MCF 10A (cell line): Measurements from ENCODE around the gene MPRIP. TPM values are rescaled to one million over a fixed set of nuclear protein-coding genes. Genes with fewer than 3 reads are reported as not detected.

Experiments used
- BruUV-seq: library from RNA; stranded (reverse); fragments of 400-500 nt; replicated peaks from 2 replicates; lab custom pipeline; 2021; lab: Mats Ljungman, UMichigan
- CTCF ChIA-PET: fragments of 300-600 bp; sonication (Branson Sonifier 250); formaldehyde crosslinking; extraction: SDS; loops from one replicate; lab custom pipeline; 2021; ENCODE audit warnings: antibody characterized with exemption, inconsistent platforms; lab: Yijun Ruan, JAX
- POLR2A ChIA-PET: fragments of 300-600, 350-650 bp; sonication (Branson Sonifier 250); formaldehyde crosslinking; extraction: SDS; loops from one replicate; lab custom pipeline; 2020; ENCODE audit warnings: antibody characterized with exemption, inconsistent platforms; lab: Yijun Ruan, JAX
- DNase-seq: peaks from one replicate; pipeline ENCODE4 v3.0.0-alpha.2; 2018; ENCODE audit not compliant: unreplicated experiment
- H3K27ac Mint-ChIP-seq: one replicate; pipeline ENCODE4 v1.8.0; 2022; ENCODE audit warnings: mild to moderate bottlenecking, low read depth, mixed read lengths; ENCODE audit not compliant: unreplicated experiment
- H3K27me3 Mint-ChIP-seq: one replicate; pipeline ENCODE4 v1.8.0; 2022; ENCODE audit warnings: mixed read lengths; ENCODE audit not compliant: insufficient read depth, unreplicated experiment
- H3K36me3 Mint-ChIP-seq: one replicate; pipeline ENCODE4 v1.8.0; 2022; ENCODE audit warnings: mild to moderate bottlenecking, moderate library complexity, mixed read lengths; ENCODE audit not compliant: insufficient read depth, unreplicated experiment
- H3K4me1 Mint-ChIP-seq: one replicate; pipeline ENCODE4 v1.8.0; 2022; ENCODE audit warnings: mixed read lengths; ENCODE audit not compliant: insufficient read depth, unreplicated experiment
- H3K4me3 Mint-ChIP-seq: one replicate; pipeline ENCODE4 v1.8.0; 2022; ENCODE audit warnings: mild to moderate bottlenecking, moderate library complexity, mixed read lengths; ENCODE audit not compliant: unreplicated experiment
- H3K9me3 Mint-ChIP-seq: one replicate; pipeline ENCODE4 v1.8.0; 2022; ENCODE audit warnings: mixed read lengths; ENCODE audit not compliant: unreplicated experiment
- CTCF ChIP-seq: fragments of 200-600 bp; IDR thresholded peaks from one replicate; pipeline ENCODE4 v1.8.0; 2022; ENCODE audit warnings: antibody characterized with exemption, mild to moderate bottlenecking; ENCODE audit not compliant: unreplicated experiment
- intact Hi-C: fragments of 100-400 bp; cut with micrococcal nuclease; formaldehyde crosslinking; loops from 2 replicates; pipeline ENCODE4 v1.14.1; 2022
- total RNA-seq: library from RNA; stranded (reverse); gene quantifications from 2 replicates; pipeline ENCODE4 v1.2.3, GENCODE V29; 2022

Gene MPRIP
- total RNA-seq, 1 experiment from 2014 or later: 230 TPM

DNA sequence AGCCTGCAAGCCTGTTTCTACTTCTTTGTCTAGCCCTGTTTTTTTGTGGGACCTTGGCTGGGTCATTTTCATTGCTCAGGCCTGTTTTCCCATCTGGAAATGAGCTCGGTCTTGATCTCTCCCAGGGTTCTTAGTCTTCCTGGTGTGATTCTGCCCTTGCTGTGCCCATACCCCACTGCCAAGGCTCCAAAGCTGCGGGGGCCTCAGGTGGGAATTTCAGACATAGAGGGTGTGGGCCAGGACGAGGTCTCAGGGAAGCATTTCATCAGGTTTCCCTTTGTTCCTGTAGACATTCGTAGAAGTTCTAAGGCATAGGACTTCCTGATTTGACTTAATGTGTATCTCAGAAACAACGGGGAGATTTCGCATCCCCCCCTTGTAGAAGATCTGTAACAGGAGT lies 5.8 kb downstream of the MPRIP start:
- no peak for DNase-seq
- peaks cover 52% of the 10 kb centered on the region for H3K4me1 Mint-ChIP-seq
- no peaks in the 10 kb centered on the region for H3K27me3 Mint-ChIP-seq
- H3K36me3 Mint-ChIP-seq: peaks cover 4% of the 10 kb centered on the region
- POLR2A ChIA-PET: no interaction called here
- H3K4me3 Mint-ChIP-seq: no peak overlapping the region
- intact Hi-C loops: no loop called here
- no peaks in the 10 kb centered on the region for H3K9me3 Mint-ChIP-seq
- CTCF ChIA-PET: interaction anchor here (0.6 kb wide), 1 partner anchor 670 kb away, joined by 4 read pairs; no protein-coding TSS in a partner anchor
- BruUV-seq: no TSS peak
- H3K27ac Mint-ChIP-seq: no peak overlapping the region
- no peak for TF ChIP-seq CTCF

- peaks cover 4% of the 10 kb centered on the region for H3K36me3 Mint-ChIP-seq
- peaks cover 40% of the 10 kb centered on the region for H3K4me1 Mint-ChIP-seq
- H3K27me3 Mint-ChIP-seq: no peaks in the 10 kb centered on the region
- no TSS peak for BruUV-seq
- TF ChIP-seq CTCF: no peak
- ChIA-PET CTCF (no interaction called here), POLR2A (interaction anchor here (0.6 to 0.7 kb wide), 2 partner anchors 10 to 24 kb away, joined by 3 read pairs; no protein-coding TSS in a partner anchor)
- DNase-seq: no peak
- H3K27ac Mint-ChIP-seq: peak overlapping the region; percentile 83
- intact Hi-C loops: no loop called here
- H3K9me3 Mint-ChIP-seq: no peaks in the 10 kb centered on the region
- no peak overlapping the region for H3K4me3 Mint-ChIP-seq
Observed at GRCh38 chr17:17050346-17051345, 8.4 kb downstream of the MPRIP start.

DNA sequence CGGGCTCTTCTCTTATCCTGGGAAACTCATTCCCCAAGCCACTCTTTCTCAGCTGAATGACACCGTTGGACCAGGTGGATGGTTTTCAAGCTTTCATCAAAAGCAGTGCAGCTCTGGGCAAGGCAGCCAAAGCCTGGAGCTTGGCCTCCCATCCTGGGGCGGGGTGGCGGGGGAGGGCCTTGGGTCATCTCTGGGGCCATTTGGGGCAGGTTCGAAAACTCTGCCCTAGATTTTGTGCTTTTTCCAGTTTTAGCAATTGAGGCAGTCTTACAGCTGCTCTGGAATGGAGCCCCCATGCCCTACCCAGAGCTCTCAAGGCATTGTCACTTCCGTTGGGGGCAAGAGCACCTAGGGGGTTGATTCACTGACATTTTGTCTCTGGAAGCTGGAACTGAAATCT lies 9.1 kb downstream of the MPRIP start:
- Mint-ChIP-seq H3K4me3 (no peak overlapping the region), H3K36me3 (peaks cover 9% of the 10 kb centered on the region), H3K4me1 (peaks cover 48% of the 10 kb centered on the region), H3K9me3 (no peaks in the 10 kb centered on the region), H3K27me3 (no peaks in the 10 kb centered on the region), H3K27ac (peak overlapping the region; percentile 5)
- TF ChIP-seq CTCF: no peak
- BruUV-seq: no TSS peak
- DNase-seq: no peak
- ChIA-PET CTCF (no interaction called here), POLR2A (interaction anchor here (0.6 to 0.8 kb wide), 4 partner anchors 8 to 76 kb away, joined by 3 read pairs; no protein-coding TSS in a partner anchor)
- intact Hi-C loops: no loop called here

- peaks cover 9% of the 10 kb centered on the region for H3K36me3 Mint-ChIP-seq
- H3K27ac Mint-ChIP-seq: peak overlapping the region; percentile 5
- H3K9me3 Mint-ChIP-seq: no peaks in the 10 kb centered on the region
- intact Hi-C loops: no loop called here
- no peak for TF ChIP-seq CTCF
- BruUV-seq: no TSS peak
- ChIA-PET CTCF (interaction anchor here (1.2 kb wide), 1 partner anchor 24 kb away, joined by 4 read pairs; no protein-coding TSS in a partner anchor), POLR2A (interaction anchor here (0.6 to 1.2 kb wide), 3 partner anchors 9 to 76 kb away, joined by 3 read pairs; no protein-coding TSS in a partner anchor)
- H3K4me1 Mint-ChIP-seq: peaks cover 53% of the 10 kb centered on the region
- H3K4me3 Mint-ChIP-seq: no peak overlapping the region
- no peaks in the 10 kb centered on the region for H3K27me3 Mint-ChIP-seq
- DNase-seq: no peak
Observed at GRCh38 chr17:17051791-17052461, 9.7 kb downstream of the MPRIP start.
